ENCODE results near the gene SLC50A1.

Gene SLC50A1

GRCh38 chr1:155171836-155172731 is 36.4 kb downstream of the SLC50A1 start:
- DNase-seq: no peak

DNA sequence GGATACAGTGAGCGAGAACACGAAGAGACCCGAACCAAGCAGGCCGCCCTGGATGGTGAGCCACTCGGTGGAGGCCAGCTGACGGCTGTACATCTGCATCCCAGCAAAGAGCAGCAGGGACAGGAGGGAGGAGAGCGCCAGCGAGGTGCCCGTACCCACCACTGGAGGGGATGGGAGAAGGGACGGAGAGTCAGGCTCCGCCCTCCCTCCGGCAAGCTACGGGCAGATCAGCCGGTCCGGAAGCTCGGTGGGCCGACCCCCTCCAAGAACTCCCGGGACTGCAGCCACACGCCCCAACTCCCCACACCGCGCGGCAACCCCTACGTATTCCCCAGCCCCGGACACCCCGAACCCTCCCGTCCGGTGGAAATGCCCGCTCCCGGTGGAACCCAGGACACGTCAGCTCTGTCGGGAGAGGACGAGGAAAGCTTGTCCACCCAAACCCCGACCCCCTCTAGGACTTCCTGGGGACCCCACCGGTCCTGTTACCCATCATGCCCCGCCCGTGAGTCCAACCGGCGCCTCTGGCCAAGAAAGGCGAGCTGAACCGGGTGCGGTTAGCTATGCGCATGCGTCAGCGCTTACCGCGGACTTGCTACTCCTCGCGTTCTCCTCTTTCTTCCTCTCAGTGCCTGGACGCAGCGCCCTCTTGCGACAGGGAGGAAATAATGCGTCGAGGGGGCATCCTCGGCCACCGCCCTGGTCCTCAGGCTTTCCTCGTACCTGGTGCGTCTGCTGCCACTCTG is 37.3 kb downstream of the SLC50A1 start, which contains the start of gene KRTCAP2:
KRTCAP2 (minus strand) TSS at position 573 of the 746 bp plus-strand sequence; CDS start at position 493, 80 bp downstream.
- DNase-seq: peak; percentile 71

DNA sequence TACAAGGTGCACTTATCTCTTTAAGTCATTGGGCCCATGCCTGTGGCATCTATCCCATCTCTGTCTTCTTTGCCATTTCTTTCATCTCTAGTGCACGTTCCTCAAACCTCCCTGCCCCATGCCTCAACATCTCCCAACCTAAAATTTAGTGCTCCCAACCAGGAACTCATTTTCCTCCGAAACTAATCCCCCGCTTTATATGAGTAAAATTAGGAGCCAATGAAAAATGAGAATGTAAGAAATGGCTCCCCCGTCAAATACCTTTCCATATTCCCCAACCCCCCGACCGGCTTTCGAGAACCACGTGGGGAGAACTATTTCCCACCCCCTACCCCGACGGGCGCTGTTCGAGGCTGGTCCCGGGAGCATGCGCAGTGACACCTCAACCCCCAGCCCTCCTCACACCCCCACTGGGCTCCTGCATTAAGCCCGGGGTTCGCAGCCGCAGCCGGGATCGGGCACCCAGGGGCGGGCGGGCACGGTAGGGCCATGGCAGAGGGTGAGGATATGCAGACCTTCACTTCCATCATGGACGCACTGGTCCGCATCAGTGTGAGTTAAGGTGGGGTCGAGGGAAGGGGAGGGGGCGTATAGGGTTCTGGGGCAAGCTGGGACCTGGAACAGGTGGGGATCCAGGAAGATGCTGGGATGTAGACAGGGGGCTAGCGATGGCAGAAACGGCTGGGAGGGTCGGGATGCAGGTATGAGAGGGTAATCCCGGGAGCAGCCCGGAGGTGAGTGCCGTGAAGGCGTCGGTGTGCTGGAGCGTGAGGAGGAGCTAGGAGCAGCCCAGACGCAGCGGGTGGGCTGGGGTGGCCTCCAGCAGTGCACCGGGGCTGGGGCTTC is 38.0 kb downstream of the SLC50A1 start, which contains the start of gene TRIM46:
TRIM46 (plus strand) TSS at position 372 of the 846 bp plus-strand sequence; CDS start at position 490, 118 bp downstream.
- DNase-seq: peak; percentile 33

DNA sequence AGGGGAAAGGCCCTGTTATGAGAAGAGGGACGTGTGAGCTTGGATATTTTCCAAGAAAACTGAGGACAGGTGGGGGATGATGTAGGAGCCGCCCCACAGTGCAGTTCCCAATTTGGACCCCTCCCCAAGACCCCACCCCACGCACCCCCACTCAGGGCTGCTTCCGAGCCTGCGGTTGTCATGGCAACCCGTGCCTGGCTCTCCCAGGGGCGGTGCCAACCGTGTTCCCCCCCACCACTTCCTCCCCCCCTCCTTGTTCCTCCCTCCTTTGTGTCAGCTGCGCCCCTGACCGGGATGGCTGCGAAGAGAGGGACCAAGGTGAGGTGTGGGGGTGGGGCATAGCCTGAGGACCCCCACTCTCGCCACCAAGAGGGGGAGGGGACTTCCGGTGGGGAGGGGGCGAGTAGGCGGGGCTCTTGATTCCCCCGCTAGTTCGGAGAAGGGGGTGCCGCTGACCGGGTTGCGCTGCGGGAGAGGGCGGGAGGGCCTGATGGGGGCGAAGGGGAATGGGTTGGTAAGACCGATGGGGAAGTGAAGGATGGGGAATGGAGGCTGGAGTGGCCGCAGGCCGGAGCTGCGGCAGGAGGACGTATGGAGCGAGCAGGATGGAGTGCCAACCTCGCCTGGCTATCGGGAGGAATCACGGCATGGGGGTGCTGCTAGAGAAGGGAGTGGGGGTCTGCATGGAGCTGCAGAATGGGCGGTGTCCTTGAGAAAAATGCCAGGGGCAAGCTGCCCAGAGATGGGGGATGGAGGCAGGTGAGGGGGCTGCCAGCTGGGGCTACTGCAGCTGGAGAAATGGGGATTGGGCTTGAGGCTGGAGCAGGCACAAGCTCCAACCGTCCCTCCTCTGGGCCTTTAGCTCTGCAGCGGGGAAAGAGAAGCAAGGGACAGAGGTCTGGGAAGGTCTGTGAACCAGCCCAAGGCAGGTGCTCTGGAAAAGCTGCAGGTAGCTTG is 39.0 kb downstream of the SLC50A1 start:
- DNase-seq: no peak

DNA sequence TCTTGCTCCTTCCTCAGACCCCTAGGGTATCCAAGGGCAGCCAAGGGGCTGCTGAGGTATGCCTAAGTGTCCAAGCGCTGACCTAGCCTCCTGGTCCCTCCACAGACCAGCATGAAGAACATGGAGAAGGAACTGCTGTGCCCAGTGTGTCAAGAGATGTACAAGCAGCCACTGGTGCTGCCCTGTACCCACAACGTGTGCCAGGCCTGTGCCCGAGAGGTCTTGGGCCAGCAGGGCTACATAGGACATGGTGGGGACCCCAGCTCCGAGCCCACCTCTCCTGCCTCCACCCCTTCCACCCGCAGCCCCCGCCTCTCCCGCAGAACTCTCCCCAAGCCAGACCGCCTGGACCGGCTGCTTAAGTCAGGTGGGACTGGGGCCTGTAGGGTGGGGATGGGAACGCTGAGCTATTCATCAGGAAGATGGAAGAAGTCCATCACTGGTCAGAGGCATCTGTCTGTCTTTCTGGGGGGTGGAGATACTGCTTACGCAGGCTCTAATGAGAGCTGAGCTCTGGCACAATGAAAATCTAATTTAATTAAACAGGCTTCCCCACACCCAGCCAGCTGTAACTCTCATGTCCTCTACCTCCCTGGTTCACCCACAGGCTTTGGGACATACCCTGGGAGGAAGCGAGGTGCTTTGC is 39.8 kb downstream of the SLC50A1 start:
- no peak for DNase-seq

GRCh38 chr1:155175927-155176371 is 40.3 kb downstream of the SLC50A1 start:
- no peak for DNase-seq

GRCh38 chr1:155176544-155177071 is 41.0 kb downstream of the SLC50A1 start:
- DNase-seq: no peak

- no peak for DNase-seq
These were observed 41.7 kb downstream of the SLC50A1 start for GRCh38 chr1:155177192-155177917.

DNA sequence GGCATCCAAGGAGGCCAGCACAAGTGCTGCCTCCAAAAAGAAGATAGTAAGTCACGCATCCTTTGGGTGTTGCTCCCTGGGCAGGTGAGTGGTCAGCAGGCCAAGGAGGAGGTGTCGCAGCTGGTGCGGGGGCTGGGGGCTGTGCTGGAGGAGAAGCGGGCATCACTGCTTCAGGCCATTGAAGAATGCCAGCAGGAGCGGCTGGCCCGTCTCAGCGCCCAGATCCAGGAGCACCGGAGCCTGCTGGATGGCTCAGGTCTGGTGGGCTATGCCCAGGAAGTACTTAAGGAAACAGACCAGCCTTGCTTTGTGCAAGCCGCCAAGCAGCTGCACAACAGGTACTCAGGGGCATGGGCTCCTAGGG is 42.2 kb downstream of the SLC50A1 start:
- no peak for DNase-seq

DNA sequence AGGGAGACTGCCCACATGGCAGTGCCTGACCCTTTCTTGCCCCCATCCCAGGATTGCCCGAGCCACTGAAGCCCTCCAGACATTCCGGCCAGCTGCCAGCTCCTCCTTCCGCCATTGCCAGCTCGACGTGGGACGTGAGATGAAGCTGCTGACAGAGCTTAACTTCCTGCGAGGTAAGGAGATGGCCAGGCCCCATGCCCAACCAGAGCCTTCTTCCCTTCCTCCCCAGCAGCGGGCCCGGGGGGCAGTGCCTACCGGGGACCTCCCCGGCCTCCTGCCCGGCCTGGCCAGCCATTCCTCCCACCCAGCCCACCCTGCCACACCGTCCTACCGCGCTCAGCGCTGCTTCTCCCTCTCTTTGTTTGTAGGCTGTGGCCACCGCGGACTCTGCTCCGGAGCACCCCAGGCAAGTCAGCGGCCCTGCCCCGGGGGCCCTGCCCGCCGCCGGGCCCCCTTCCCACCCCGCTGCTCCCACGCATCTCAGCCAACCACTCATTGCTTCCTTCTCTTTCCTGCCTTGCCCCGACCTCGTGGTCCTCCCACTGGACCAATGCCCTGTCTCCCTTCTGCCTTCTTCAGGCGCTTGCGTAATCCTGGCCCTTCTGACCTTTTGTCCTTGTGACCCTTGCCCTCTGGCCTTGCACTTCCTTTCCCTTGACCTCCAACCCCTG is 42.9 kb downstream of the SLC50A1 start:
- DNase-seq: no peak

GRCh38 chr1:155179112-155180031 is 43.7 kb downstream of the SLC50A1 start:
- DNase-seq: no peak

- DNase-seq: no peak
These were observed 45.9 kb downstream of the SLC50A1 start for GRCh38 chr1:155181371-155182051.

DNA sequence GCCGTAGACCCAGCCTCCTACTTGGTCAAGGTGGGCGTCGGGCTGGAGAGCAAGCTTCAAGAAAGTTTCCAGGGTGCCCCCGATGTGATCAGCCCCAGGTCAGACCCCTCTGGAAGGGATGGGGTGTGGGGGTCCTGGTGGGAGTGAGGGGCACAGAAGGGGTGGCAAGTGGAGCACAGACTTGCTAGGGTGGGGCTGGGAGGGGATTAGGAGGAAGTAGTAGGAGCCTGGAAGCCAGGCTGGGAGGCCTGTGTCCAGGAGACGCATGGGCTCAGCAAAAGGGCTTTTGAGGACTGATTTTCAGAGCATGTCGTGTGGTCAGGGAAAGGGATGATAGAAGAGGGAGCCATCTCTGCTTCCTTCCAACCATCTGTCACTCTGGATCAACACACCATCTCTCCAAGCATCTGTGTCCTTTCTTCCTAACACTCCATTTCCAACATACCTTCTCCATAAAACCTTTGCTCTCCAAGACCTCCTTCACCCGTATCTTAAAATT is 46.4 kb downstream of the SLC50A1 start:
- no peak for DNase-seq

DNA sequence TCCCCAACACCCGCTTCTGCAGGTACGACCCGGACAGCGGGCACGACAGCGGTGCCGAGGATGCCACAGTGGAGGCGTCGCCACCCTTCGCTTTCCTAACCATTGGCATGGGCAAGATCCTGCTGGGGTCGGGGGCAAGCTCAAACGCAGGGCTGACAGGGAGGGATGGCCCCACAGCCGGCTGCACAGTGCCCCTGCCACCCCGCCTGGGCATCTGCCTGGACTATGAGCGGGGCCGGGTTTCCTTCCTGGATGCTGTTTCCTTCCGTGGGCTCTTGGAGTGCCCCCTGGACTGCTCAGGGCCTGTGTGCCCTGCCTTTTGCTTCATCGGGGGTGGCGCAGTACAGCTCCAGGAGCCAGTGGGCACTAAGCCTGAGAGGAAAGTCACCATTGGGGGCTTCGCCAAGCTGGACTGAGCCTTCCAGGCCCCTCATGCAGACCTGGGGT is 48.1 kb downstream of the SLC50A1 start:
- DNase-seq: no peak

DNA sequence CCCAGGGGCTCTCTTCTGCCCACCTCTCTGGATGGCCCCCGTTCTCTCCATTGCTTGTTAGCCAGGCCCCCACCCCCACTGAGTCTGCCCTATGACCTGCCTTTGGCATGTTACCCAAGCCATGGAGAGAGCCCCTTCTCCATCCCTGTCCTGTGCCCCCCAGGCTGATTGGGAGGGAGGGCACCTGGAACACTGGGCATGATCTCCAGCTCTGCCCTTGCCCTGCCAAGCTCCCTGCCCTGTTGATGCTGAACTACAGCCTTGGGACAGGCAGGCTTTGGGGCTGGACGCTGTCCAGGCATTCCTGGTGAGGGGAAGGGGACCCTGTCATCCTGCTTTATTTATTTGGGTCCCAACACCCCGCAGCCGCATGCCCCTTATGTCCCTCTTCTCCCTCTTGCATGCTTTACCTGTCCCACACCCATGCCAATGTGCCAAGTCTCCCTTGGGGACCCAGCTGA is 48.7 kb downstream of the SLC50A1 start:
- DNase-seq: no peak

DNA sequence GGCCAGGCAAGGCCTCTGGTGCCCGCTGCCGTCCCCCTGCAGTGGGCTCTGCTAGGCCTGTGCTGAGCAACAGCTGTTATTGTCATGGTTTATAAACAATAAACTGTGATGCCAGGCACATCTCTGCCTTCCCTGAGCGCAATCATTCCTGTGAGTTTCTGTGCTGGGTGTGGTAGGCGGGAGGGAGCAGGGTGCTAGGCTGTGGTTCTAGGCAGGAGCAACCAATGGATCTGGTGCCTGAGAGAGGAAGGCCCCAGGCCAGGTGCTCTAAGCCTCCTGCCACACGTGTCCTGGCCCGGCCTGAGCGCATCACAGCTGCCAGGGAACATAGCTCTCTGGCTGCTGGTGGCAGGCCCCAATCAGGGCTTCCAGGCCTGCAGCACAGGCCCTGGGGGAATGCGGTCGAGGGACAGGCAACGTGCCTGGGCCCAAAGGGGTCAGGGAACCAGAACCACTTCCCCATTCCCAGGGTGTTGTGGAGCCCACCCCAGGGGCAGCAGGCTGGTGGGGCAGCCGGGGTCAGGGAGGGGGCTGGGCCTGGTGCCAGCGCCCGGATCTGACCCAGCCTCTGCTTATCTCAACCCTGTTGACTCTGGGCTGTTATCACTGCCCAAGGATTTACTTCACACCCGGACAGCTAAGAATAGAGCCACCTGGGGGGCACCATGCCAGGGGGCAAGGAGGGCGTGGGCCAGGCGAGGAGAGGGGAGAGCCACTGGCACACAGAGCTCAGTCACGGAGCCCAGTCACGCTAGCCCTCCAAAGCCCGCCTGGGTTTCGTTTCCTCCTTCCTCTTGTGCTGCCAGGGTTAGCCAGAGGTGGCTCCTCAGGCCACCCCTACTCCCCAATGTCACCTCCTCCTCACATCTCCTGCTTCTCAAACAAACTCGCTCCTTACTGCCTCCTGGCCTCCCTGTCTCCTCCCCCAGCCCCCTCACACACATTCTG is 49.5 kb downstream of the SLC50A1 start:
- no peak for DNase-seq
